Naive thymus-derived CD4-positive, alpha-beta T cell (primary cell): Measurements from ENCODE around the gene ADAMTS14. TPM values are rescaled to one million over a fixed set of nuclear protein-coding genes. Genes with fewer than 3 reads are reported as not detected.
"Not testable (repeated sequence)": the region's sequence is repeated elsewhere in the genome, so short reads cannot be mapped to it uniquely, and the experiment has no call there.

Source experiments
- ATAC-seq: fragments of 150-1000 bp; cut with Tn5 transposase; 2 replicates; pipeline ENCODE4 v1.10.0; 2021; ENCODE audit warnings: mild to moderate bottlenecking, moderate library complexity
- CTCF ChIA-PET: fragments of 350-600 bp; sonication (Branson Sonifier 250); formaldehyde crosslinking; loops from one replicate; lab custom pipeline; 2021; ENCODE audit warnings: antibody characterized with exemption; lab: Charles Lee
- POLR2A ChIA-PET: fragments of 350-600 bp; sonication (Branson Sonifier 250); formaldehyde crosslinking; loops from one replicate; lab custom pipeline; 2021; ENCODE audit warnings: antibody characterized with exemption, inconsistent platforms; lab: Charles Lee
- DNase-seq, 9 donors: peaks; one replicate each; pipeline versions ENCODE4 v3.0.0 to v3.0.0-alpha.2; 2020 to 2022; ENCODE audit warnings: mixed read lengths in 1 of 9
- H3K27ac ChIP-seq: one replicate; pipeline ENCODE4 v1.7.0; 2013; ENCODE audit warnings: mild to moderate bottlenecking, low read depth, low read length, moderate library complexity
- H3K27me3 ChIP-seq, 2 donors: one replicate each; pipeline ENCODE4 v1.7.0; 2013; ENCODE audit warnings: low read length in 2 of 2, mild to moderate bottlenecking in 2 of 2, moderate library complexity in 2 of 2; ENCODE audit not compliant: control insufficient read depth in 2 of 2, insufficient read depth in 2 of 2
- H3K36me3 ChIP-seq, 3 experiments: 1 replicate in 2 of 3; 2 replicates in 1 of 3; pipeline ENCODE4 v1.7.0; 2013; ENCODE audit warnings: low read length in 3 of 3, mild to moderate bottlenecking in 3 of 3, moderate library complexity in 1 of 3; ENCODE audit not compliant: insufficient read depth in 3 of 3, control insufficient read depth in 2 of 3
- H3K4me1 ChIP-seq, 2 donors: one replicate each; pipeline ENCODE4 v1.7.0; 2013; ENCODE audit warnings: low read length in 2 of 2, mild to moderate bottlenecking in 2 of 2, moderate library complexity in 1 of 2; ENCODE audit not compliant: control insufficient read depth in 2 of 2, insufficient read depth in 2 of 2
- H3K4me3 ChIP-seq: 2 replicates; pipeline ENCODE4 v1.7.0; 2013; ENCODE audit warnings: mild to moderate bottlenecking, low read length
- H3K9me3 ChIP-seq, 3 experiments: 1 replicate in 2 of 3; 2 replicates in 1 of 3; pipeline ENCODE4 v1.7.0; 2013; ENCODE audit warnings: low read length in 3 of 3; ENCODE audit not compliant: control insufficient read depth in 2 of 3
- H3K27ac Mint-ChIP-seq, 9 donors: one replicate each; pipeline ENCODE4 v1.8.0; 2020 to 2022; ENCODE audit warnings: mixed read lengths in 9 of 9, mild to moderate bottlenecking in 8 of 9, moderate library complexity in 5 of 9, inconsistent platforms in 2 of 9
- H3K27me3 Mint-ChIP-seq, 5 donors: one replicate each; pipeline ENCODE4 v1.8.0; 2021 to 2022; ENCODE audit warnings: mixed read lengths in 5 of 5, mild to moderate bottlenecking in 1 of 5
- H3K36me3 Mint-ChIP-seq, 5 donors: one replicate each; pipeline ENCODE4 v1.8.0; 2020 to 2022; ENCODE audit warnings: mixed read lengths in 5 of 5, mild to moderate bottlenecking in 3 of 5, inconsistent platforms in 1 of 5
- H3K4me1 Mint-ChIP-seq, 7 donors: one replicate each; pipeline ENCODE4 v1.8.0; 2020 to 2022; ENCODE audit warnings: mixed read lengths in 7 of 7, mild to moderate bottlenecking in 3 of 7, inconsistent platforms in 1 of 7
- H3K4me3 Mint-ChIP-seq, 10 donors: one replicate each; pipeline ENCODE4 v1.8.0; 2020 to 2022; ENCODE audit warnings: mild to moderate bottlenecking in 10 of 10, mixed read lengths in 10 of 10, moderate library complexity in 6 of 10, inconsistent platforms in 2 of 10
- H3K9me3 Mint-ChIP-seq, 11 donors: one replicate each; pipeline ENCODE4 v1.8.0; 2020 to 2022; ENCODE audit warnings: mixed read lengths in 11 of 11, mild to moderate bottlenecking in 4 of 11, inconsistent platforms in 1 of 11, moderate library complexity in 1 of 11
- intact Hi-C, 2 donors: fragments of 100-400 bp; cut with micrococcal nuclease; formaldehyde crosslinking; loops; one replicate each; pipeline ENCODE4 v1.15.1; 2023
- polyA plus RNA-seq, 2 donors: library from polyadenylated mRNA; unstranded; fragments of 300-500 nt; fragmentation: Illumina TruSeq; gene quantifications; one replicate each; pipeline ENCODE4 v1.2.3, GENCODE V29; 2021
- total RNA-seq, 6 experiments: library from RNA in 5 of 6; stranded (reverse) in 5 of 6; gene quantifications; 1 replicate in 5 of 6; 2 replicates in 1 of 6; pipeline ENCODE4 v1.2.3 and lab custom pipeline; 2021 to 2026

ADAMTS14 gene
- total and polyA plus RNA-seq, 7 experiments from 2014 or later: 0.08 to 0.10 TPM; not detected in 5

DNA sequence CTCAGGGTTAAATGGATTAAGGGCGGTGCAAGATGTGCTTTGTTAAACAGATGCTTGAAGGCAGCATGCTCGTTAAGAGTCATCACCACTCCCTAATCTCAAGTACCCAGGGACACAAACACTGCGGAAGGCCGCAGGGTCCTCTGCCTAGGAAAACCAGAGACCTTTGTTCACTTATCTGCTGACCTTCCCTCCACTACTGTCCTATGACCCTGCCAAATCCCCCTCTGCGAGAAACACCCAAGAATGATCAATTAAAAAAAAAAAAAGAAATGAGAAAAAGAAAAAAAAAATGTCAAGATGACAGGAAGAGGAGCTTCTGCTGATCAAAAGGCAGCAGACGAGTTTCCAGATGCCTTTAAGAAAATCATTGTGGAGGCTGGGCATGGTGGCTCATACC, 40.6 kb upstream of the ADAMTS14 start:
- H3K36me3 ChIP-seq, H3K27ac ChIP-seq, DNase-seq, H3K9me3 ChIP-seq, H3K4me3 Mint-ChIP-seq, ATAC-seq, H3K4me3 ChIP-seq, H3K4me1 Mint-ChIP-seq, H3K36me3 Mint-ChIP-seq, H3K4me1 ChIP-seq, intact Hi-C loops, POLR2A ChIA-PET, H3K27me3 ChIP-seq, CTCF ChIA-PET, H3K27ac Mint-ChIP-seq: not testable (repeated sequence)
- H3K9me3 Mint-ChIP-seq: peaks cover 0 to 15% (median 8%) of the 10 kb centered on the region in 11 donors
- H3K27me3 Mint-ChIP-seq: peaks cover 0 to 26% (median 5%) of the 10 kb centered on the region in 5 donors

- peaks cover 0 to 14% (median 4%) of the 10 kb centered on the region in 11 donors for H3K9me3 Mint-ChIP-seq
- H3K27ac Mint-ChIP-seq: no peak overlapping the region
- no peak for ATAC-seq
- H3K9me3 ChIP-seq: peaks cover 0 to 3% (median 0%) of the 10 kb centered on the region in 3 experiments
- no peaks in the 10 kb centered on the region for H3K4me1 Mint-ChIP-seq
- no peaks in the 10 kb centered on the region for H3K27me3 ChIP-seq
- no peak overlapping the region for H3K27ac ChIP-seq
- no peaks in the 10 kb centered on the region for H3K36me3 ChIP-seq
- ChIA-PET POLR2A (no interaction called here), CTCF (no interaction called here)
- H3K4me3 Mint-ChIP-seq: no peak overlapping the region
- H3K4me3 ChIP-seq: no peak overlapping the region
- DNase-seq: no peak
- intact Hi-C loops: no loop called here
- H3K36me3 Mint-ChIP-seq: peaks cover 0 to 6% (median 0%) of the 10 kb centered on the region in 5 donors
- peaks cover 0 to 22% (median 5%) of the 10 kb centered on the region in 5 donors for H3K27me3 Mint-ChIP-seq
- no peaks in the 10 kb centered on the region for H3K4me1 ChIP-seq
Measured at GRCh38 chr10:70634011-70634410, 38.3 kb upstream of the ADAMTS14 start.

GRCh38 chr10:70634515-70634914, 37.8 kb upstream of the ADAMTS14 start:
- intact Hi-C loops, H3K4me3 Mint-ChIP-seq, H3K36me3 ChIP-seq, H3K4me3 ChIP-seq, H3K27ac ChIP-seq, H3K9me3 ChIP-seq, CTCF ChIA-PET, H3K4me1 Mint-ChIP-seq, DNase-seq, H3K36me3 Mint-ChIP-seq, POLR2A ChIA-PET, H3K27me3 ChIP-seq, ATAC-seq, H3K27ac Mint-ChIP-seq, H3K4me1 ChIP-seq: not testable (repeated sequence)
- Mint-ChIP-seq H3K27me3 (peaks cover 0 to 22% (median 5%) of the 10 kb centered on the region in 5 donors), H3K9me3 (peaks cover 0 to 11% (median 5%) of the 10 kb centered on the region in 11 donors)

- POLR2A ChIA-PET: not testable (repeated sequence)
Measured at GRCh38 chr10:70639640-70640383, 32.5 kb upstream of the ADAMTS14 start.

DNA sequence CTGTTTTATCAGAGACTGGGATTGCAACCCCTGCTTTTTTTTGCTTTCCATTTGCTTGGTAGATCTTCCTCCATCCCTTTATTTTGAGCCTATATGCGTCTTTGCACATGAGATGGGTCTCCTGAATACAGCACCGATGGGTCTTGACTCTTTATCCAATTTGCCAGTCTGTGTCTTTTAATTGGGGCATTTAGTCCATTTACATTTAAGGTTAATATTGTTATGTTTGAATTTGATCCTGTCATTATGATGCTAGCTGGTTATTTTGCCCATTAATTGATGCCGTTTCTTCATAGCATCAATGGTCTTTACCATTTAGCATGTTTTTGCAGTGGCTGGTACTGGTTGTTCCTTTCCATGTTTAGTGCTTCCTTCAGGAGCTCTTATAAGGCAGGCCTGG, 29.0 kb upstream of the ADAMTS14 start:
- H3K4me3 Mint-ChIP-seq: not testable (repeated sequence)

More at GRCh38 chr10:70639640-70640383, 32.5 kb upstream of the ADAMTS14 start:
- H3K9me3 Mint-ChIP-seq, intact Hi-C loops, H3K4me3 Mint-ChIP-seq, H3K4me1 Mint-ChIP-seq, DNase-seq, H3K4me3 ChIP-seq, ATAC-seq, H3K27ac ChIP-seq, H3K9me3 ChIP-seq, CTCF ChIA-PET, H3K4me1 ChIP-seq, H3K27ac Mint-ChIP-seq, H3K36me3 ChIP-seq, H3K27me3 ChIP-seq, H3K36me3 Mint-ChIP-seq: not testable (repeated sequence)
- H3K27me3 Mint-ChIP-seq: peaks cover 0 to 32% (median 0%) of the 10 kb centered on the region in 5 donors

DNA sequence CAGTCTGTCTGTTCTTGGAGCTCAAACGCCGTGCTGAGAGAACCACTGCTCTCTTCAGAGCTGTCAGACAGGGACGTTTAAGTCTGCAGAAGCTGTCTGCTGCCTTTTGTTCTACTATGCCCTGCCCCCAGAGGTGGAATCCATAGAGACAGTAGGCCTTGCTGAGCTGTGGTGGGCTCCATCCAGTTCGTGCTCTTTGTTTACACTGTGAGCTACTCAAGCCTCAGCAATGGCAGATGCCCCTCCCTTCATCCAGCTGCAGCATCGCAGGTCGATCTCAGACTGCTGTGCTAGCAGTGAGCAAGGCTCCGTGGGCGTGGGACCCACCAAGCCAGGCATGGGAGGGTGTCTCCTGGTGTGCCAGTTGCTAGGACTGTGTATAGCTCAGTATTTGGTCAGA, 27.3 kb upstream of the ADAMTS14 start:
- H3K27me3 ChIP-seq, CTCF ChIA-PET, H3K4me3 ChIP-seq, H3K4me1 ChIP-seq, ATAC-seq, H3K4me1 Mint-ChIP-seq, DNase-seq, H3K27ac ChIP-seq, H3K36me3 ChIP-seq, POLR2A ChIA-PET, H3K27ac Mint-ChIP-seq, intact Hi-C loops, H3K4me3 Mint-ChIP-seq: not testable (repeated sequence)
- peaks cover 0 to 17% (median 5%) of the 10 kb centered on the region in 5 donors for H3K36me3 Mint-ChIP-seq
- peaks cover 0 to 29% (median 3%) of the 10 kb centered on the region in 5 donors for H3K27me3 Mint-ChIP-seq
- H3K9me3 Mint-ChIP-seq: peaks cover 1 to 33% (median 18%) of the 10 kb centered on the region in 11 donors
- peaks cover 0 to 24% (median 4%) of the 10 kb centered on the region in 3 experiments for H3K9me3 ChIP-seq

More for the DNA sequence above, 29.0 kb upstream of the ADAMTS14 start:
- H3K36me3 Mint-ChIP-seq, H3K27me3 ChIP-seq, H3K36me3 ChIP-seq, H3K9me3 ChIP-seq, CTCF ChIA-PET, H3K4me3 ChIP-seq, H3K27ac ChIP-seq, H3K4me1 Mint-ChIP-seq, intact Hi-C loops, DNase-seq, H3K4me1 ChIP-seq, ATAC-seq, POLR2A ChIA-PET: not testable (repeated sequence)
- Mint-ChIP-seq H3K9me3 (peaks cover 0 to 17% (median 5%) of the 10 kb centered on the region in 11 donors), H3K27ac (peak overlapping the region in 1 of 9 donors; percentile 7), H3K27me3 (peaks cover 0 to 30% (median 0%) of the 10 kb centered on the region in 5 donors)

- DNase-seq: no peak
- Mint-ChIP-seq H3K4me3 (no peak overlapping the region), H3K36me3 (peaks cover 4 to 25% (median 15%) of the 10 kb centered on the region in 5 donors), H3K27ac (no peak overlapping the region), H3K4me1 (no peaks in the 10 kb centered on the region), H3K27me3 (peaks cover 0 to 16% (median 3%) of the 10 kb centered on the region in 5 donors), H3K9me3 (peaks cover 4 to 55% (median 36%) of the 10 kb centered on the region in 11 donors)
- ChIA-PET CTCF (no interaction called here), POLR2A (no interaction called here)
- Histone ChIP-seq H3K9me3 (peaks cover 0 to 45% (median 4%) of the 10 kb centered on the region in 3 experiments), H3K36me3 (no peaks in the 10 kb centered on the region), H3K27ac (no peak overlapping the region), H3K4me1 (no peaks in the 10 kb centered on the region), H3K27me3 (no peaks in the 10 kb centered on the region), H3K4me3 (no peak overlapping the region)
- intact Hi-C loops: no loop called here
- no peak for ATAC-seq
Measured at GRCh38 chr10:70647086-70647485, 25.2 kb upstream of the ADAMTS14 start.
